HepG2 (cell line): ENCODE measurements around the gene CEBPB. TPM values are rescaled to one million over a fixed set of nuclear protein-coding genes. Genes with fewer than 3 reads are reported as not detected.

Experiments
- BCLAF1 ChIP-seq: fragments of 450-650 bp; IDR thresholded peaks from 2 replicates; pipeline ENCODE4 v1.6.1; 2017; ENCODE audit warnings: mild to moderate bottlenecking
- CBX1 ChIP-seq: IDR thresholded peaks from one replicate; pipeline ENCODE4 v1.6.1; 2016; ENCODE audit warnings: antibody characterized with exemption, low read depth
- ELF1 ChIP-seq: sonication (generic); formaldehyde crosslinking; IDR thresholded peaks from 2 replicates; pipeline ENCODE4 v1.4.0; 2020; ENCODE audit warnings: missing genetic modification reagents
- EZH2 ChIP-seq: conservative IDR thresholded peaks from 2 replicates; pipeline ENCODE4 v1.6.1; 2012; ENCODE audit warnings: mild to moderate bottlenecking, low read depth, low read length, moderate library complexity
- GMEB2 ChIP-seq: IDR thresholded peaks from 2 replicates; pipeline ENCODE4 v1.6.1; 2016; ENCODE audit warnings: missing biosample characterization, missing genetic modification reagents, low read depth
- PCBP1 ChIP-seq: fragments of 200-400 bp; formaldehyde crosslinking; IDR thresholded peaks from 2 replicates; pipeline ENCODE4 v1.6.1; 2017; ENCODE audit warnings: mild to moderate bottlenecking, low read depth, low read length, borderline replicate concordance
- PITX1 ChIP-seq: sonication (generic); formaldehyde crosslinking; IDR thresholded peaks from 2 replicates; pipeline ENCODE4 v1.5.1; 2020; ENCODE audit warnings: mild to moderate bottlenecking, missing genetic modification reagents
- SALL2 ChIP-seq: sonication (generic); formaldehyde crosslinking; IDR thresholded peaks from 2 replicates; pipeline ENCODE4 v1.8.1; 2023; ENCODE audit warnings: mild to moderate bottlenecking, missing genetic modification reagents, inconsistent platforms
- TAF1 ChIP-seq: sonication (generic); formaldehyde crosslinking; IDR thresholded peaks from 2 replicates; pipeline ENCODE4 v1.4.0; 2020; ENCODE audit warnings: missing genetic modification reagents
- ZBTB40 ChIP-seq, 2 experiments: fragments of 450-650 bp in 1 of 2; sonication (generic) in 1 of 2; formaldehyde crosslinking in 1 of 2; IDR thresholded peaks; 2 replicates each; pipeline versions ENCODE4 v1.6.1 to v1.8.0; 2016 to 2022; ENCODE audit warnings: antibody characterized with exemption in 1 of 2, mild to moderate bottlenecking in 1 of 2, missing genetic modification reagents in 1 of 2
- ZKSCAN8 ChIP-seq: IDR thresholded peaks from 2 replicates; pipeline ENCODE4 v1.6.1; 2016; ENCODE audit warnings: borderline replicate concordance, missing genetic modification reagents, missing compliant biosample characterization
- ZNF33B ChIP-seq: sonication (generic); formaldehyde crosslinking; IDR thresholded peaks from 2 replicates; pipeline ENCODE4 v1.5.1; 2020; ENCODE audit warnings: mild to moderate bottlenecking, missing genetic modification reagents
- ZNF576 ChIP-seq: sonication (generic); formaldehyde crosslinking; IDR thresholded peaks from 2 replicates; pipeline ENCODE4 v1.4.0; 2020; ENCODE audit warnings: mild to moderate bottlenecking, missing genetic modification reagents
- ZNF746 ChIP-seq: sonication (generic); formaldehyde crosslinking; IDR thresholded peaks from 2 replicates; pipeline ENCODE4 v1.8.0; 2022; ENCODE audit warnings: mild to moderate bottlenecking, missing genetic modification reagents
- ZNF749 ChIP-seq: sonication (generic); formaldehyde crosslinking; IDR thresholded peaks from 2 replicates; pipeline ENCODE4 v1.8.0; 2022; ENCODE audit warnings: mild to moderate bottlenecking, missing genetic modification reagents, moderate library complexity, borderline replicate concordance
- ZNF776 ChIP-seq: sonication (generic); formaldehyde crosslinking; IDR thresholded peaks from 2 replicates; pipeline ENCODE4 v1.4.0; 2020; ENCODE audit warnings: mild to moderate bottlenecking, missing genetic modification reagents
- ZNF879 ChIP-seq: sonication (generic); formaldehyde crosslinking; IDR thresholded peaks from 2 replicates; pipeline ENCODE4 v1.8.1; 2023; ENCODE audit warnings: missing genetic modification reagents
- polyA plus RNA-seq, 8 experiments: library from polyadenylated mRNA; depleted of rRNA in 3 of 8; stranded (reverse) in 7 of 8; unstranded in 1 of 8; fragments of >200 nt; fragmentation: Illumina TruSeq in 4 of 8; extraction: Trizol in 4 of 8; gene quantifications; 2 replicates each; pipeline versions ENCODE4 v1.2.1 to v1.2.3, GENCODE V29; 2011 to 2016; ENCODE audit warnings: low read depth in 4 of 8, missing spikeins in 1 of 8, mixed read lengths in 1 of 8; ENCODE audit not compliant: insufficient read depth in 1 of 8
- total RNA-seq, 5 experiments: library from RNA; depleted of rRNA; stranded (reverse); fragments of >200 nt; fragmentation: Illumina TruSeq; extraction: Trizol; gene quantifications; 2 replicates each; pipeline ENCODE4 v1.2.3, GENCODE V29; 2016; ENCODE audit warnings: low read depth in 1 of 5

The CEBPB gene
- total and polyA plus RNA-seq, 2 of the 13 experiments (the other 11 are each of a cell fraction or from before 2014, with no cell fraction given) = 18.5 to 28.2 TPM

- TF ChIP-seq GMEB2 (CRISPR knock-in tag) (no peak), TAF1 (no peak), PCBP1 (no peak), SALL2 (CRISPR knock-in tag) (no peak), EZH2 (no peak), ELF1 (CRISPR knock-in tag) (no peak), BCLAF1 (no peak), ZNF576 (CRISPR knock-in tag) (no peak), ZBTB40 (IDR thresholded peaks at IDR 0.05) (no peak), ZBTB40 (CRISPR knock-in tag; IDR thresholded peaks at IDR 0.05) (no peak), ZNF749 (CRISPR knock-in tag) (no peak), PITX1 (CRISPR knock-in tag) (no peak; the same call in 1 of the 2 replicates), ZNF33B (CRISPR knock-in tag) (no peak; the same call in 1 of the 2 replicates), ZNF776 (CRISPR knock-in tag) (no peak), ZNF746 (CRISPR knock-in tag) (no peak), CBX1 (no peak), ZKSCAN8 (CRISPR knock-in tag) (no peak), ZNF879 (CRISPR knock-in tag) (no peak)
These were observed 3.6 kb upstream of the CEBPB start (continued) for GRCh38 chr20:50186987-50187402.
